ENCODE results near the gene RELL2.

DNA sequence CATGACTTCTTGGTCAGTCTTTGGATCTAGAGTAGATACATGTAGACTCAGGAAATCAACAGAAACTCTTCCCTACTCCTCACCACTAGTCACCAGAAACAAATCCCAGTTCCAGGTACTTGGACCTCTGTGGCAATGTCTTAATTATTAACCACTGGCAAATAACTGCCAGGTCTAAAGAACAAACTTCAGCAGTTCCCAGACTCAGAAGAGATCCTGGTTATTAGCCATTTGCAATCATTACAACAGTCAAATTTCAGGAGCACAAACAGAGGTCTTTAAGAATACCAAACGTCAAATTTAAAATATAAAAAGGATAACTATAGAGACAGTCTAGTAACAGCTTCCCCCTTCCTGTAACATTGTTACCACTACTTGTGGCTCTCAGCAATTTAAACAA, 28.2 kb upstream of the RELL2 start:
- TF ChIP-seq, protein P1, sequence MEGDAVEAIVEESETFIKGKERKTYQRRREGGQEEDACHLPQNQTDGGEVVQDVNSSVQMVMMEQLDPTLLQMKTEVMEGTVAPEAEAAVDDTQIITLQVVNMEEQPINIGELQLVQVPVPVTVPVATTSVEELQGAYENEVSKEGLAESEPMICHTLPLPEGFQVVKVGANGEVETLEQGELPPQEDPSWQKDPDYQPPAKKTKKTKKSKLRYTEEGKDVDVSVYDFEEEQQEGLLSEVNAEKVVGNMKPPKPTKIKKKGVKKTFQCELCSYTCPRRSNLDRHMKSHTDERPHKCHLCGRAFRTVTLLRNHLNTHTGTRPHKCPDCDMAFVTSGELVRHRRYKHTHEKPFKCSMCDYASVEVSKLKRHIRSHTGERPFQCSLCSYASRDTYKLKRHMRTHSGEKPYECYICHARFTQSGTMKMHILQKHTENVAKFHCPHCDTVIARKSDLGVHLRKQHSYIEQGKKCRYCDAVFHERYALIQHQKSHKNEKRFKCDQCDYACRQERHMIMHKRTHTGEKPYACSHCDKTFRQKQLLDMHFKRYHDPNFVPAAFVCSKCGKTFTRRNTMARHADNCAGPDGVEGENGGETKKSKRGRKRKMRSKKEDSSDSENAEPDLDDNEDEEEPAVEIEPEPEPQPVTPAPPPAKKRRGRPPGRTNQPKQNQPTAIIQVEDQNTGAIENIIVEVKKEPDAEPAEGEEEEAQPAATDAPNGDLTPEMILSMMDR (IDR thresholded peaks at IDR 0.05) = no peak
- no peak for TF ChIP-seq POLR2A (IDR thresholded peaks at IDR 0.05)
- TF ChIP-seq POLR2AphosphoS5 (IDR thresholded peaks at IDR 0.05) = no peak
- TF ChIP-seq EP300 (IDR thresholded peaks at IDR 0.05) = no peak
